Measurements from ENCODE around the gene CSH1. TPM values are rescaled to one million over a fixed set of nuclear protein-coding genes. Genes with fewer than 3 reads are reported as not detected.
"Not testable (repeated sequence)": the region's sequence is repeated elsewhere in the genome, so short reads cannot be mapped to it uniquely, and the experiment has no call there.

The CSH1 gene
- total and polyA plus RNA-seq, 11 donors: not detected

GRCh38 chr17:63916566-63917185 is 20.3 kb upstream of the CSH1 start:
- intact Hi-C loops (cut with DNase I): loop anchor here (5.0 to 10.0 kb wide), 5 partner anchors 71 to 368 kb away; partner anchors contain the start of gene ERN1 (in 2 of the 10)
- Histone ChIP-seq H3K4me3 (no peak overlapping the region), H3K4me1 (peaks cover 0 to 7% (median 0%) of the 10 kb centered on the region in 12 donors), H3K27ac (no peak overlapping the region), H3K9me3 (no peaks in the 10 kb centered on the region), H3K27me3 (no peaks in the 10 kb centered on the region), H3K36me3 (no peaks in the 10 kb centered on the region)
- ATAC-seq (no peak), DNase-seq (no peak)
- WGBS, 4 donors: 82 to 88% (median 87%) methylated on average over 12 of the region's 12 CpGs
- TF ChIP-seq, protein P1, sequence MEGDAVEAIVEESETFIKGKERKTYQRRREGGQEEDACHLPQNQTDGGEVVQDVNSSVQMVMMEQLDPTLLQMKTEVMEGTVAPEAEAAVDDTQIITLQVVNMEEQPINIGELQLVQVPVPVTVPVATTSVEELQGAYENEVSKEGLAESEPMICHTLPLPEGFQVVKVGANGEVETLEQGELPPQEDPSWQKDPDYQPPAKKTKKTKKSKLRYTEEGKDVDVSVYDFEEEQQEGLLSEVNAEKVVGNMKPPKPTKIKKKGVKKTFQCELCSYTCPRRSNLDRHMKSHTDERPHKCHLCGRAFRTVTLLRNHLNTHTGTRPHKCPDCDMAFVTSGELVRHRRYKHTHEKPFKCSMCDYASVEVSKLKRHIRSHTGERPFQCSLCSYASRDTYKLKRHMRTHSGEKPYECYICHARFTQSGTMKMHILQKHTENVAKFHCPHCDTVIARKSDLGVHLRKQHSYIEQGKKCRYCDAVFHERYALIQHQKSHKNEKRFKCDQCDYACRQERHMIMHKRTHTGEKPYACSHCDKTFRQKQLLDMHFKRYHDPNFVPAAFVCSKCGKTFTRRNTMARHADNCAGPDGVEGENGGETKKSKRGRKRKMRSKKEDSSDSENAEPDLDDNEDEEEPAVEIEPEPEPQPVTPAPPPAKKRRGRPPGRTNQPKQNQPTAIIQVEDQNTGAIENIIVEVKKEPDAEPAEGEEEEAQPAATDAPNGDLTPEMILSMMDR (IDR thresholded peaks at IDR 0.05): no peak
- TF ChIP-seq POLR2A (IDR thresholded peaks at IDR 0.05): no peak

GRCh38 chr17:63915753-63916152 is 19.4 kb upstream of the CSH1 start:
- ATAC-seq, H3K36me3 ChIP-seq, H3K27me3 ChIP-seq, H3K9me3 ChIP-seq, H3K4me3 ChIP-seq, DNase-seq, H3K4me1 ChIP-seq, H3K27ac ChIP-seq: not testable (repeated sequence)
- 74 to 85% (median 81%) methylated on average over 10 of the region's 10 CpGs for WGBS, 4 donors
- intact Hi-C loops (cut with DNase I): loop anchor here (5.0 to 10.0 kb wide), 5 partner anchors 72 to 369 kb away; partner anchors contain the start of gene ERN1 (in 2 of the 10)

DNA sequence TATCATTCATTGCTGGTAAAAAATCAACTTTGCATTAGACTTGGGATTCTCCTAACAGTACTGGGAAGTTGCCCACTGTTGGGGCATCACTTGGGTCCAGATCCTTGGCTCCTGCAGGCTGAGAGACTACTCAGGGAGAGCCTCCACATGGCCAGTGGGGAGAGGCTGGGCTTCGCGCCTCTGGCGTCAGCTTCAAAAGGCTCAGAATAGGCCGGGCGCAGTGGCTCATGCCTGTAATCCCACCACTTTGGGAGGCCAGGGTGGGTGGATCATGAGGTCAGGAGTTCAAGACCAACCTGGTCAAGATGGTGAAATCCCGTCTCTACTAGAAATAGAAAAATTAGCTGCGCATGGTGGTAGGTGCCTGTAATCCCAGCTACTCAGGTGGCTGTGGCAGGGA is 18.1 kb upstream of the CSH1 start:
- Histone ChIP-seq H3K36me3 (no peaks in the 10 kb centered on the region), H3K9me3 (no peaks in the 10 kb centered on the region), H3K27me3 (peaks cover 0 to 11% (median 0%) of the 10 kb centered on the region in 9 donors), H3K27ac (no peak overlapping the region), H3K4me1 (peaks cover 0 to 6% (median 0%) of the 10 kb centered on the region in 12 donors), H3K4me3 (no peak overlapping the region)
- ATAC-seq (no peak), DNase-seq (no peak)
- WGBS, 4 donors: 67 to 98% (median 96%) methylated on average over 1 to 7 of the region's 7 CpGs
- intact Hi-C loops (cut with DNase I): loop anchor here in 9 of 10 donors (5.0 to 10.0 kb wide), 4 partner anchors 38 to 370 kb away; partner anchors contain the start of gene ERN1 (in 7 of the 9)
- TF ChIP-seq, protein P1 (IDR thresholded peaks at IDR 0.05): no peak
- TF ChIP-seq POLR2A (IDR thresholded peaks at IDR 0.05): no peak

- Histone ChIP-seq H3K4me1 (no peaks in the 10 kb centered on the region), H3K4me3 (no peak overlapping the region), H3K27me3 (peaks cover 0 to 11% (median 0%) of the 10 kb centered on the region in 9 donors), H3K36me3 (no peaks in the 10 kb centered on the region), H3K9me3 (no peaks in the 10 kb centered on the region), H3K27ac (no peak overlapping the region)
- intact Hi-C loops (cut with DNase I): loop anchor here in 9 of 10 donors (5.0 to 10.0 kb wide), 4 partner anchors 41 to 373 kb away; partner anchors contain the start of gene ERN1 (in 7 of the 9)
- TF ChIP-seq POLR2A (IDR thresholded peaks at IDR 0.05): no peak
- TF ChIP-seq, protein P1 (IDR thresholded peaks at IDR 0.05): peak; percentile 77 to 91 (median 81)
- 32 to 44% (median 40%) methylated on average over 7 to 8 of the region's 8 CpGs for WGBS, 4 donors
- ATAC-seq (peak; percentile 38 to 67 (median 62)), DNase-seq (peak in 1 of 5 donors; percentile 34)
Observed at GRCh38 chr17:63911657-63912100, 15.3 kb upstream of the CSH1 start.
